Lung (tissue), 12 donors: ENCODE data around the gene LYST. TPM values are rescaled to one million over a fixed set of nuclear protein-coding genes. Genes with fewer than 3 reads are reported as not detected.

Experiments
- ATAC-seq: fragments of 200-7000 bp; cut with Tn5 transposase; one replicate; pipeline ENCODE4 v1.9.1; 2020; ENCODE audit warnings: moderate number of reproducible peaks; ENCODE audit not compliant: insufficient read depth, low FRiP score
- DNase-seq, 3 donors: peaks; one replicate each; pipeline ENCODE4 v3.0.0-alpha.2; 2013 to 2017
- H3K27ac ChIP-seq, 2 donors: one replicate each; pipeline ENCODE4 v1.5.1; 2013; ENCODE audit warnings: mild to moderate bottlenecking in 2 of 2, moderate library complexity in 2 of 2, control low read depth in 1 of 2, inconsistent platforms in 1 of 2, low read depth in 1 of 2, low read length in 1 of 2
- H3K27me3 ChIP-seq, 3 donors: one replicate each; pipeline ENCODE4 v1.5.1; 2013; ENCODE audit warnings: low read length in 2 of 3; ENCODE audit not compliant: control insufficient read depth in 3 of 3, insufficient read depth in 3 of 3
- H3K36me3 ChIP-seq, 4 donors: one replicate each; pipeline ENCODE4 v1.5.1; 2013; ENCODE audit warnings: low read length in 4 of 4, mild to moderate bottlenecking in 1 of 4, moderate library complexity in 1 of 4; ENCODE audit not compliant: control insufficient read depth in 4 of 4, insufficient read depth in 4 of 4
- H3K4me1 ChIP-seq, 5 donors: one replicate each; pipeline ENCODE4 v1.5.1; 2013; ENCODE audit warnings: low read length in 5 of 5, mild to moderate bottlenecking in 2 of 5, moderate library complexity in 1 of 5; ENCODE audit not compliant: control insufficient read depth in 5 of 5, insufficient read depth in 5 of 5
- H3K4me3 ChIP-seq: one replicate; pipeline ENCODE4 v1.5.1; 2013; ENCODE audit warnings: mild to moderate bottlenecking, control low read depth, moderate library complexity
- H3K9ac ChIP-seq, 2 donors: one replicate each; pipeline ENCODE4 v1.5.1; 2013; ENCODE audit warnings: low read length in 2 of 2, control low read depth in 1 of 2; ENCODE audit not compliant: insufficient read depth in 1 of 2
- H3K9me3 ChIP-seq, 4 donors: one replicate each; pipeline ENCODE4 v1.5.1; 2013; ENCODE audit warnings: low read length in 3 of 4, mild to moderate bottlenecking in 1 of 4, moderate library complexity in 1 of 4; ENCODE audit not compliant: control insufficient read depth in 4 of 4, insufficient read depth in 3 of 4
- WGBS, 2 donors: extraction: QIAGEN DNeasy Blood & Tissue Kit; methylation state at CpG; one replicate each; pipeline ENCODE4 v1.1.7; 2013; 5-methylcytosine and 5-hydroxymethylcytosine counted together
- polyA plus RNA-seq, 2 donors: library from polyadenylated mRNA; stranded (reverse); fragments of 200-250 nt; gene quantifications; one replicate each; pipeline ENCODE4 v1.2.1, GENCODE V29; 2013
- total RNA-seq, 2 donors: library from RNA; depleted of rRNA in 1 of 2; stranded (reverse); fragments of >200 nt in 1 of 2; gene quantifications; one replicate each; pipeline ENCODE4 v1.2.1, GENCODE V29; 2014 to 2021
- TF ChIP-seq, protein P1 (sequence below): IDR thresholded peaks from 2 replicates; pipeline ENCODE4 v1.5.1; 2012; ENCODE audit warnings: mild to moderate bottlenecking; ENCODE audit errors: control extremely low read depth, extremely low read depth
- donor health status: control.
- donor health status: control.
- donor health status: Bipolar disorder and iron deficiency.
- donor health status: healthy.
- donor health status: DM: yes; HTN: yes; CAD: no.

Gene LYST
- total and polyA plus RNA-seq, 4 donors: 9.8 to 82.7 (median 31.7) TPM

DNA sequence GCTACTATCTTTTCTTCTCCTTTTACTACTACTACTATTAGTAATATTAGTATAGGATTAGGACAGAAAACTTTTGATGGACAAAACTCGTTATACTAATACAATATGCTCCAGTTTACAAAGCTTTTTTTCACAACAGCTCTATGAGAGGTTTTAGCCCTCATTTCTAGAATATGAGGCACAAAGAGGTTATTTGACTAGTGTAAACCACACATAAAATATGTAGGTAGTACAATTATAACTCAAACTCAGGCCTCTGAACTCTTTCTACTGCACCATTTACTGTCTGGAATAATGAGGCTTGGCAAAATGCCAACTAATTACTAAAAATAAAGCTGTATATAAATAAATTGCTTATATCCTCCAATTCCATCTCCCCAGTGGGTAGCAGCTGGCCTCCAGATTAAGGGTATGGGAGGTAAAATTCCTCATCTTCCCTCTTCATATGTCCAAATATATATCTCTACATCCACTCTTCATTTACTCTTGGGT is 99.9 kb downstream of the LYST start:
- TF ChIP-seq, protein P1, sequence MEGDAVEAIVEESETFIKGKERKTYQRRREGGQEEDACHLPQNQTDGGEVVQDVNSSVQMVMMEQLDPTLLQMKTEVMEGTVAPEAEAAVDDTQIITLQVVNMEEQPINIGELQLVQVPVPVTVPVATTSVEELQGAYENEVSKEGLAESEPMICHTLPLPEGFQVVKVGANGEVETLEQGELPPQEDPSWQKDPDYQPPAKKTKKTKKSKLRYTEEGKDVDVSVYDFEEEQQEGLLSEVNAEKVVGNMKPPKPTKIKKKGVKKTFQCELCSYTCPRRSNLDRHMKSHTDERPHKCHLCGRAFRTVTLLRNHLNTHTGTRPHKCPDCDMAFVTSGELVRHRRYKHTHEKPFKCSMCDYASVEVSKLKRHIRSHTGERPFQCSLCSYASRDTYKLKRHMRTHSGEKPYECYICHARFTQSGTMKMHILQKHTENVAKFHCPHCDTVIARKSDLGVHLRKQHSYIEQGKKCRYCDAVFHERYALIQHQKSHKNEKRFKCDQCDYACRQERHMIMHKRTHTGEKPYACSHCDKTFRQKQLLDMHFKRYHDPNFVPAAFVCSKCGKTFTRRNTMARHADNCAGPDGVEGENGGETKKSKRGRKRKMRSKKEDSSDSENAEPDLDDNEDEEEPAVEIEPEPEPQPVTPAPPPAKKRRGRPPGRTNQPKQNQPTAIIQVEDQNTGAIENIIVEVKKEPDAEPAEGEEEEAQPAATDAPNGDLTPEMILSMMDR: no peak
- Histone ChIP-seq H3K27me3 (no peaks in the 10 kb centered on the region), H3K9me3 (no peaks in the 10 kb centered on the region), H3K9ac (no peak overlapping the region), H3K27ac (no peak overlapping the region), H3K36me3 (peaks cover 0 to 6% (median 2%) of the 10 kb centered on the region in 4 donors), H3K4me3 (no peak overlapping the region), H3K4me1 (no peaks in the 10 kb centered on the region)
- ATAC-seq: no peak
- WGBS, 2 donors: 90 to 93% methylated on average over 1 of the region's 1 CpG
- no peak for DNase-seq

DNA sequence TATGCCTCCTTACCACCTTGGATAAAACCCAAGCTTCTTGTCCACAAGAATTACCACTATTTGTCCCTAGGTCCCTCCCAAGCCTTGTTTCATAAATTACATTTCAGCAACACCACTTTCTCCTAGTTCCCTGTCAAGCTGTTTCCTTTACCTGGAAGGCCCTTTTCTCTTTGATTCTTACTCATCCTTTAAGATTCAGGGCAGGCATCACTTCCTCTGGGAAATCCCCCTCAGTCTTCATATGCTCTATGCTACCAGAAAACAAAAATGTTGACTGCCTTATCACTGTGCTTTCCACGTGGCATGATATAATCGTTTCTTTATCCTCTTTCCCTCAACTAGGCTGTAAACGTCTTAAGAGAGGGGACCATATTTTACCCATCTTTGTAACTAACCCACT is 102.7 kb downstream of the LYST start:
- WGBS, 2 donors: 69 to 71% methylated on average over 3 of the region's 3 CpGs
- H3K9ac ChIP-seq: no peak overlapping the region
- TF ChIP-seq, protein P1: no peak
- H3K36me3 ChIP-seq: peaks cover 0 to 12% (median 4%) of the 10 kb centered on the region in 4 donors
- ATAC-seq: no peak
- H3K27ac ChIP-seq: no peak overlapping the region
- H3K4me1 ChIP-seq: no peaks in the 10 kb centered on the region
- H3K27me3 ChIP-seq: no peaks in the 10 kb centered on the region
- no peaks in the 10 kb centered on the region for H3K9me3 ChIP-seq
- DNase-seq: no peak
- no peak overlapping the region for H3K4me3 ChIP-seq

DNA sequence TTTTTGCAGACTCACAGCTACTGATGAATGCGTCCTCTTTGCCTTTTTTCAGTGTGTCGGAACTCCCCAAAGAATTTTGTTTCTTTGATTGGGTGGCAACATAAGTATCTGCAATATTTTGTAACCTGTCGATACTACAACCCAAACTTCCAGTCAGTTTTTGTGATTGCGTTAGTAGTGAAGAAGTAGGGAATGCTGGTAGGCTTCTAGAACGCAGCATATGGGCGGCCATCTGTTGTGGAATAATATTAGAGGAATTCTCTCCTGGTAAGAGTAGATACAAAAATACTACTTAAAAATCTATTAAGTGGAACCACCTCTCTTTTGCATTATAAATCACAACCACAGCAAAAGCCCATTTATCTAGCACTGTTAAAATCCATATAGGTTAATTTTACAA is 107.4 kb downstream of the LYST start:
- 86 to 93% methylated on average over 6 of the region's 6 CpGs for WGBS, 2 donors
- TF ChIP-seq, protein P1: no peak
- H3K4me3 ChIP-seq: no peak overlapping the region
- H3K27me3 ChIP-seq: no peaks in the 10 kb centered on the region
- H3K27ac ChIP-seq: no peak overlapping the region
- H3K4me1 ChIP-seq: no peaks in the 10 kb centered on the region
- H3K9me3 ChIP-seq: no peaks in the 10 kb centered on the region
- no peak for DNase-seq
- H3K36me3 ChIP-seq: peaks cover 0 to 21% (median 5%) of the 10 kb centered on the region in 4 donors
- H3K9ac ChIP-seq: no peak overlapping the region
- ATAC-seq: no peak

DNA sequence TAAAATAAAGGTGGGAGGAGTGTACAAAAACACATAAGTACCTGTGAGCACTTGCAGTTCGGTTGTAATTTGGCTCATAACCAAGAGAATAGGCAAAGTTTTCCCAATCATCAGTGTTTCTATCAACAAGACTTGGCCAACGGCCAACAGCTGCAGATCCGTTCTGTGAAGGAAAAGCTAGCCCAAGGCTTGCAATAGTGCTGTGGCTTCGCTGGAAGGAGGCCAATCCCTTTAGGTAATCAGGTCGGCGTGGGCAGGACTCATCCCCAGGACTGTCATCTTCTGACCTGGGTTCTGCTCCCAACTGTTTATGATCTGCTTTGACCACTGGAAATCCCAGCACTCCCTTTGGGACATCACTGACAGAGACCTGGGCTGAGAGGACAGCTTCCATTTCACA is 107.8 kb downstream of the LYST start:
- no peak for ATAC-seq
- Histone ChIP-seq H3K27me3 (no peaks in the 10 kb centered on the region), H3K9ac (no peak overlapping the region), H3K4me3 (no peak overlapping the region), H3K4me1 (no peaks in the 10 kb centered on the region), H3K36me3 (peaks cover 0 to 22% (median 6%) of the 10 kb centered on the region in 4 donors), H3K27ac (peak overlapping the region in 1 of 2 donors; percentile 11), H3K9me3 (no peaks in the 10 kb centered on the region)
- WGBS, 2 donors: 30 to 60% methylated on average over 6 of the region's 6 CpGs
- TF ChIP-seq, protein P1: no peak
- DNase-seq: peak in 1 of 3 donors; percentile 4
